Daoy (cell line): ENCODE measurements around the gene ZBTB7C. TPM values are rescaled to one million over a fixed set of nuclear protein-coding genes. Genes with fewer than 3 reads are reported as not detected.

Source experiments
- DNase-seq: peaks from one replicate; pipeline ENCODE4 v3.0.0-alpha.2; 2015; ENCODE audit warnings: low read depth
- total RNA-seq: library from RNA; depleted of rRNA; stranded (reverse); fragments of >200 nt; shearing (Covaris generic); gene quantifications from 2 replicates; pipeline ENCODE4 v1.2.3, GENCODE V29; 2014

Gene ZBTB7C
- total RNA-seq, 1 experiment from 2014 or later = 0.29 TPM

- no peak for DNase-seq
These were observed 269.5 kb downstream of the ZBTB7C start for GRCh38 chr18:48139431-48140347.

- no peak for DNase-seq
These were observed 270.3 kb downstream of the ZBTB7C start for GRCh38 chr18:48138660-48139430.

DNA sequence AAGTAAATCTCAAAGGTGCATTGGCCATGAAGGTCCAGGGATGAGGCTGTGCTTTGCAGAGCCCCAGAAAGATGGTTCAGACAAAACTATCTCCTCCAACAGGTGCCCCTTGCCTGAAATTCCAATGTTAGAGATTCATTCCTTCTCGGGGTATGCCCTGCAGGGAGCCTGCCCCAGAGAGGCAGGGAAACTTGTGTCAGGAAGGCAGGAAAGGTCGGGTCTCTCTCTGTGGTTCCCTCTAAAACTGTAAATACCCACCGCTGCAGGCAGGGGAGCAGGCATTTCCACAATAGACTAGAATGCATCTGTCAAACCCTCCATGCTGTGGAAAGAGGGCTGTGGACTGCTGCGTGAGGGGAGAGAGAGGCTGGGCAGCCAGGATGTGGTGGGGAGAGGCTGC, 271.0 kb downstream of the ZBTB7C start:
- no peak for DNase-seq

DNA sequence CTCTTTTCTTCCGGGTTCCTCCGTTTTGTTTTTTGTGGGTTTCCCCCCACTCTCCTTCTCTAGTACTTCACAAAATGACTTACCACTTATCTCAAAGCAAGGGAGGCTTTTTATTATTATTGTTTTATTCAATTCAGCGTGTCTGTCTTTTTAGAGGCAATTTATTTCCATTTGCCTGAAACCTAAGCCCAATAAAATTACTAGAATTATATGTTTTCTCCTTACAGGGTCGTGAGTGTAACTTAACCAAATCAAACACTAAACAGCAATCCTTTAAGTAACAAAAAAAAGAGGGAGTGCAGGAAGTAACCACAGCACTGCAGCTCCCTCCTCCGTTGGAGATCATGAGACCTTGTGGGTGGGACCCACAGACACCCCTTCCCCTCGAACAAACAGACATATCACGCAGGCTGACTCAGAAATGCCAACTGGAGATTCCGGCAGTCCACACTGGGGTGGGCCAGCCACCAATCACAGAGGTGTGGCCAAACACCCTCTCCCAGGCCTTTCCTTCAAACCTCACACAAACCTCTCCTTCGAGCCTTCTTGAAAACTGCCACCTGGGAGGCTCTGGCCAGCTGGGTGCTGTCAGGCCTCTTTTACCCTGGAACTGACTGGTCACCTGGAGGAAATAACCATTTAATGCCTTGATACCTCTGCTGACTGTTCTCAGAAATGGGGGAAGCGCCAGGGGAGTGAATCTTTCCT, 271.7 kb downstream of the ZBTB7C start:
- peak; percentile 46 for DNase-seq

DNA sequence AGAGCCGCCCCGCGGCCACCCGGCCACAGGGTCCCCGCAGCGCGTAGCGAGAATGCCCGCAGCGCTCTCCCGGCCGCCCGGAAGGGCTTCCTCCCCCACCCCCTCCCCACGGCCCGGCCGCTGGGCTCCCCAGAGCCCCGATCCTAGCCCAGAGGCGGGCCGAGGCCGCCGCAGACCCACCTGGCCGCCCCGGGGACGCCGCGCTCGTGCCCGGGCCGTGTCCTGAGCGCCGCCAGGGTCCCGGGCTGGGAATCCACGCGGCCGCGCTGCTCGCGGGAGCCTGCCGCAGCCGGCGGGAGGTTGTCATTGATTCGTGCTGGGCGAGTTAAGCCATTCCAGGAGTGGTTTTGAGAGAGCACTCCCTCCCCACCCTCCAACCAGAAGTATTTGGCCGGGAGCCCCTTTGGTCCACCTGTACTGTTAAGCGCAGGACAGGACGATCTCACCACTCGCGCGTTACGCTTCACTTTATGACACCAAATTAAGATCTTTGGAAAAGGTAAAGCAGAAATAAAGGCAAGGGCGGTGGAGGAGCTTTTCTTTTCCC, 272.3 kb downstream of the ZBTB7C start:
- DNase-seq = no peak

DNA sequence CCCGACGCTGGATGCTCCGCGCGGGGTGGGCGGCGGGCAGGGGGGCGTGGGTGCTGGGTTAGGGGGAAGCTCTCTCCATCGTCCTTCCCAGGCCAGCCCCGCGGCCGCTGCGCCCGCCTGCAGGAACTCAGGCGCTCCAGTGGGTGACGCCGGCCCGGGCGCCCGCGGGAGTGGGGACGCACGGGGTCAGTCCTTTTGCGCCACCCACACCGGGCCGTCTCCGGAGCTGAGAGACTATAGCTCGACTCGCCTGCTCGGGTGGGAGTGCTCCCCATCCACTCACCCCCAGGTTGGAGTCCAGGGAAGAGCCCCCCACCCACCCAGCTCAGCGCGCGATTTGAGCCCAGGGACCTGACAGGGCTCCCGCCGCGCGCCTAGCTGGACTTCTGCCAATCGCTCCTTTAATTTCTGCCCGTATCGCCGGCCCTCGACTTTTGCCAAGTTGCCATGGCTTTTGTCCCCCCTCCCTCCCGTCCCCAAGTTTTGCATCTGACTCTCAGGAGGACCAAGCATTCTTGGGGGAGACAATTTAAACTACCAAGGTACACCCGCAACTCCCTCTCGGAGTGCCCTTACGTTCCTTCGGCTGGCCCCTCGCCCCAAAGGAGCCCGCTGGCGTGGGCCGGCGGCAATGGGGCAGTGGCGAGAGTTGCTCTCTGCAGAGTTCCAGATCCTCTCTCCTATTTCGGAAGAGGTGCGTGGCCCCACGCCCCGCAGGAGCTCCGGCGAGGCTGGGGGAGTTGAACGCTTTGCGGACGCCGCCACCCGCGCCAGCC, 272.9 kb downstream of the ZBTB7C start:
- no peak for DNase-seq

DNA sequence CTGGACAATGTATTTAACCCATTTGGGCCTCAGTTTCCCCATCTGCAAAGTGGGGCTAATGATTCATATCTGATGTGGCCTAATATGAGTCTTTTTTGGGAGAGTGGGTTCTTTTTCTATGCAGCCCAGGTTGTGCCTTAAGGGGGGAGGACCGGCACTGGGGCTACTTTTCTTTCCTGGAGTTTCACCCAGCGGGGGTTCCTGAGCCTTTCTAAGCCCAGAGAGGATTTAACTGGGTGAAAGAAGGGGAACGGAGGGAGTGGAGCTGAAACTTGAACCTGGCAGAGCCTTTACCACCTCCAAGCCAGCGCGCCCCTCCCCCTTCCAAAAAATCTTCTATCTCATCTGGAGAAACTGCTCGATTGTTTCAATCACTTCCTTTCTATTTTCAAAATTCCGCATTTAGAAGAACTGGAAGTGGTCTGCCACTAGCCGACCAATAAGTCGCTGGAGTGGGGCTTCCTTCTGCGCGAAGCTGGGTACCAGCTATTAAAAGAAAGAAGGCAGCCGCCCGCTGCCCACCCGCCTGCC, 273.7 kb downstream of the ZBTB7C start:
- no peak for DNase-seq

DNA sequence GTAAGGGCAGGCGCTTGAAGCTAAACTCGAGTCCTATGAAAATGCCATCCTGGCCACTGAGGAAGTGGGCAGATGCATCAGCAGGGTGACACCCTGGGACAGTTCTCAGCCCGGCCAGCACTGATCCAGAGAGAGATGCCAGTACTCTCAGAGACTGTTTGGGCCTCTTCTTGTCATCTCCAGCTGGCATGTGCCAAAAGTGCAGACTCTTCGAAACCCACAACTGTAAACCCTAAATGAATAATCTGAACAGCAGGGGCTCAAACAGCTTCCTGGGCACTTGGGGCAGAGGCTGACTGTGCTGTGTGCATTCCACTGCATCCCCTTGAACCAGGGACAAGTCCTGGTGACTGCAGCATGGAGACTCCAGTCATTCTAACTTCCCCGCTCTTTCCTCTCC, 274.6 kb downstream of the ZBTB7C start:
- no peak for DNase-seq

- peak; percentile 58 for DNase-seq
These were observed 275.4 kb downstream of the ZBTB7C start for GRCh38 chr18:48133671-48134251.

DNA sequence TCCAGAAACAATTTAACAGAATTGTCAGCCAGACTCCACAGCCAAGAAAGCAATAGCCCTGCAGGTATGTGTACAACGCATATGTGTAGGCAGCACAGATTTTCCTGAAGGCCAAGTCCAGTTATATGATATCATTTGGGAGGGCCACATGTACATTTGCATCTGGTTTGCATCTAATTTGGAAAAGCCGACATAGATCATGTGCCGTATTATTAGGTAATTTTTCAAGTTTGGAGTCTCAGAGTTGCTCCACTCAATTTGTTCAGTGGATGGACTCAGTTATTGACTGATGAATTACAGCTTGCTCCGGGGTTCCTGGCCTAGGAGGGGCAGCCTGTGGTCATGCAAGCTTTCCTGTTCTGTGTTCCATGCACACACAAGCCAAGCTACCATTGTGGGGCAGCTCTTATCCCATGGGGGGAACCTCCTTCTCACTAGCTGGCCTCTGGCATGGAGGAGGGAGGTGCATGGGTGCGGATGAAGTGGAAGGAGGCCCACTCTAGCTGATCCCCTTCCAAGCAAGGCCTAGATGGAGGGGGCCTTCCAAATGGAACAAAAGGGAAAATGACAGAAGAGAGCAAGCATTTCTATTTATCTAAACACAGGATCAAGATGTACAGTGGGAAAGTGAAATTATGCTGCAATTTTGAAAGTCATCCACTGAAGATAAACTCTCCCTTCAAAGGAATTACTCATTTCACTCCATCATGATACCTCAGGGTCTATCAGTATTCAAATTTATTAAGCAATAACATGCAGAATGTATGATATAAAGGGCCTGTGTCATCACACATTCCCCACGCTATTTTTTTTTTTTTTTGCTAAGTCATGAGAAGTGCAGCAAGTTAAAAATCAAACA, 276.2 kb downstream of the ZBTB7C start:
- no peak for DNase-seq

- no peak for DNase-seq
These were observed 278.1 kb downstream of the ZBTB7C start for GRCh38 chr18:48131042-48131441.

DNA sequence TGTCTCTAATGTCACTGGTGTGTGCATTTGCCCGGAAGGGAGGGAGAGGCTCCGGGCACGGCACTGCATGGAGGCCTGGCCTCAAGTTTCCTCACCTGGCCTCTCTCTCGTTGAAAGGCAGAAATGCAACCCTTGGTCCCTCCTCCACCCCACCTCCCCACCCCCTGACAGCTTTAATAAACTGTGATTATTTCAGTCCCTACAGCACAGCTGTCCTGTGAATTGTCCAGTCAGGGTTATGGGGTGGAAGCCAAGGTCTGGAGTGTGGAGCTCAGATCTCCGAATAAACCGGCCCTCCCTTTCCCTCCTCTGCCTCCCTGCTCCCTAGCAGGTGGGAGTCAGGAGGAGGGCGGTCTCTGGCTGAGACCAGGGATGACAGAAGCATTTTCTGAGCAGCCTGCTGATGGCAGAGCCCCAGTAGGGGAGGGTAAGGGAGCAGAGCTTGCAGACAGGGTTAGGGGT, 279.5 kb downstream of the ZBTB7C start:
- DNase-seq = no peak

DNA sequence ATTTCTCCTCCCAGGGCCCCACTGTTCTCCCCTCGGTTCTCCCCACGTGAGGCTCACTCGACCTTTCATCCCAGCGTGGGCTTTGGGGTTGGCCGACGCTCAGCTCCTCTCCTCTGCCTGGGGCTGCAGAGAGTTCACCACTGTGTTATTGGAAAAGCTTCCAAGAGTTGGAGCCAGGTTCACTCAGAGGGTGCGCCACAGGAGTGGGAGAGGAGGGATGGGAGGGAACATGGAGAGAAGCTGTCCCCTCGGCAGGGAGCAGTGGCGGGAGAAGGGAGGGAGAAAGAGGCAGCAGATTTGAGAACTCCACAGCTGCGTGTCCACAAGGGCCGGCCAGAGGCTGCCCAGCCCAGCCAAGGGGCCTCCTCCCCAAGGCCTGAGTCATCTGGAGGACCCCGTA, 281.6 kb downstream of the ZBTB7C start:
- no peak for DNase-seq

DNA sequence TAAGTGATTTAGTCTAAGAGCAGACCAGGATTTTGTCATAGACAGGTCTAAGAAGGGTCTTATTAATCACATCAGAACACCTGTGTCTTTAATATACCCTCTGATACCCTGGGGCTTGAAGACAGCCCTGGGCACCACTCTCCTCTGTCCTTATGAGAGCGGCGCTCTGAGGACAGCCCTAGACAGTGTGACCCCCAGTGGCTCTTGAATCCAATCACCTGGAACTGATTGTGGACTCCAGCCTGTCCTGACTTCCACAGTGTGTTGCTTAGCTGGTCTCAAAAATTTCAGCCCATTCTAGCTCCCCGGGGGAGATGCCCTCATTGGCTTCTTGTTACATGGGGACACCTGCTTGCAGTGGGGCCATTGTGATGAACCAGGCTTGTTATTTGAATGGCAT, 282.9 kb downstream of the ZBTB7C start:
- DNase-seq = no peak

GRCh38 chr18:48125724-48126123, 283.5 kb downstream of the ZBTB7C start:
- no peak for DNase-seq

GRCh38 chr18:48124857-48125626, 284.1 kb downstream of the ZBTB7C start:
- DNase-seq = no peak

- DNase-seq = no peak
These were observed 285.2 kb downstream of the ZBTB7C start for GRCh38 chr18:48123941-48124340.

GRCh38 chr18:48123324-48123723, 285.9 kb downstream of the ZBTB7C start:
- no peak for DNase-seq

DNA sequence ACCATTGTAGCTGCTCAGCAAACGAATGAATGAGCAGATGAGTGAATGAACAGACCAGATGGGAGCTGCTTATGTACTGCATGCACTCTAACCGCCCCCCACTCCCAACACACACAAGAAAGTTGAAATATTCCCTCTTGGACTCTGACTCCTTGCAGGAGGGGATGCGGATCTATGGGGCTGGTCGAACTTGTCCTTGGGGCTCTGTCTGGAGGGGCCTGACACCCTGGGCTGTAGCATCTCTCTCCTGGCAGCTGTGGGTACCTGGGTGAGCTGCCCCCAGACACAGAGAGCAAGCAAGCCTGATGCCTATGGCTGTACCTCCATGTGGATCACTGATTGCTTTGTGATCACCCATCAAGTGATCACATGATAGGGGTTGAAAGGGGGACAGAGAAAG, 286.4 kb downstream of the ZBTB7C start:
- DNase-seq = no peak
